ENCODE measurements around the gene ABR.

- TF ChIP-seq CTCF (IDR thresholded peaks at IDR 0.05) (no peak), POLR2AphosphoS5 (IDR thresholded peaks at IDR 0.05) (no peak), POLR2A (IDR thresholded peaks at IDR 0.05) (no peak), EP300 (IDR thresholded peaks at IDR 0.05; ENCODE audit: low read depth) (no peak)
These were observed 142.9 kb downstream of the ABR start for GRCh38 chr17:1036845-1037237.

Measured in transverse colon (tissue), 4 donors.